ENCODE measurements around the gene IDH2. TPM values are rescaled to one million over a fixed set of nuclear protein-coding genes. Genes with fewer than 3 reads are reported as not detected.
A peak's percentile ranks its signal among the peaks of the same experiment; 100 is the strongest.
"Not testable (repeated sequence)": the region's sequence is repeated elsewhere in the genome, so short reads cannot be mapped to it uniquely, and the experiment has no call there.

The IDH2 gene
- total RNA-seq = 65.2 TPM

GRCh38 chr15:90101969-90102890 lies at the start of gene IDH2:
Gene IDH2, minus strand, starts transcription at chr15:90102468. Its CDS starts 78 bp downstream, at chr15:90102390.
- DNase-seq (ENCODE audit: low spot score) = peak; percentile 81

GRCh38 chr15:90150551-90150950 lies 48.3 kb upstream of the IDH2 start:
- not testable (repeated sequence) for DNase-seq (ENCODE audit: low spot score)

- no peak for DNase-seq (ENCODE audit: low spot score)
Measured at GRCh38 chr15:90149609-90150340, 47.5 kb upstream of the IDH2 start.

- not testable (repeated sequence) for DNase-seq (ENCODE audit: low spot score)
Measured at GRCh38 chr15:90146198-90146761, 44.0 kb upstream of the IDH2 start.

- DNase-seq (ENCODE audit: low spot score) = no peak
Measured at GRCh38 chr15:90145761-90146160, 43.5 kb upstream of the IDH2 start.

GRCh38 chr15:90145259-90145658 lies 43.0 kb upstream of the IDH2 start:
- no peak for DNase-seq (ENCODE audit: low spot score)

- DNase-seq (ENCODE audit: low spot score) = peak; percentile 77
Measured at GRCh38 chr15:90143166-90143655, 40.9 kb upstream of the IDH2 start.

GRCh38 chr15:90142216-90143165 lies 40.2 kb upstream of the IDH2 start:
- DNase-seq (ENCODE audit: low spot score) = no peak

- DNase-seq (ENCODE audit: low spot score) = no peak
Measured at GRCh38 chr15:90141646-90142045, 39.4 kb upstream of the IDH2 start.

GRCh38 chr15:90139549-90139948 lies 37.3 kb upstream of the IDH2 start:
- DNase-seq (ENCODE audit: low spot score) = not testable (repeated sequence)

- no peak for DNase-seq (ENCODE audit: low spot score)
Measured at GRCh38 chr15:90138071-90138833, 36.0 kb upstream of the IDH2 start.

- DNase-seq (ENCODE audit: low spot score) = no peak
Measured at GRCh38 chr15:90132437-90132836, 30.2 kb upstream of the IDH2 start.

- no peak for DNase-seq (ENCODE audit: low spot score)
Measured at GRCh38 chr15:90131848-90132247, 29.6 kb upstream of the IDH2 start.

GRCh38 chr15:90130291-90130690 lies 28.0 kb upstream of the IDH2 start:
- DNase-seq (ENCODE audit: low spot score) = no peak

GRCh38 chr15:90126596-90127435 lies 24.5 kb upstream of the IDH2 start:
- no peak for DNase-seq (ENCODE audit: low spot score)

- DNase-seq (ENCODE audit: low spot score) = no peak
Measured at GRCh38 chr15:90126022-90126421, 23.8 kb upstream of the IDH2 start.

- no peak for DNase-seq (ENCODE audit: low spot score)
Measured at GRCh38 chr15:90124507-90124906, 22.2 kb upstream of the IDH2 start.

- DNase-seq (ENCODE audit: low spot score) = no peak
Measured at GRCh38 chr15:90121086-90121485, 18.8 kb upstream of the IDH2 start.

GRCh38 chr15:90119367-90119766 lies 17.1 kb upstream of the IDH2 start:
- DNase-seq (ENCODE audit: low spot score) = no peak

Measured in ureter (tissue), 1 donor.